HL-60 (cell line): ENCODE results near the gene ETV6.

Experiments
- CTCF ChIP-seq: IDR thresholded peaks from one replicate; pipeline ENCODE4 v1.5.1; 2011; ENCODE audit warnings: low read length, control low read depth, inconsistent platforms; ENCODE audit not compliant: insufficient read depth
- GABPA ChIP-seq: IDR thresholded peaks from 2 replicates; pipeline ENCODE4 v1.6.1; 2012; ENCODE audit warnings: low read depth
- POLR2AphosphoS5 ChIP-seq: IDR thresholded peaks from 2 replicates; pipeline ENCODE4 v1.6.1; 2012; ENCODE audit warnings: low read depth
- REST ChIP-seq: IDR thresholded peaks from 2 replicates; pipeline ENCODE4 v1.6.1; 2012; ENCODE audit warnings: low read depth; ENCODE audit not compliant: insufficient replicate concordance

GRCh38 chr12:11765817-11766794 is 116.6 kb downstream of the ETV6 start:
- no peak for TF ChIP-seq CTCF
- TF ChIP-seq REST, result no peak
- TF ChIP-seq GABPA, result no peak
- peak; percentile 36; the same call in 1 of the 2 replicates for TF ChIP-seq POLR2AphosphoS5
